BLaER1 (cell line): ENCODE data around the gene EPS8.

Source experiments
- H3K27ac ChIP-seq: shearing (Covaris generic); formaldehyde crosslinking; 2 replicates; pipeline ENCODE4 v1.8.1; 2022
- H3K27me3 ChIP-seq: shearing (Covaris generic); formaldehyde crosslinking; 2 replicates; pipeline ENCODE4 v1.8.1; 2022
- H3K36me3 ChIP-seq: shearing (Covaris generic); formaldehyde crosslinking; 2 replicates; pipeline ENCODE4 v1.8.1; 2022
- H3K4me1 ChIP-seq: shearing (Covaris generic); formaldehyde crosslinking; 2 replicates; pipeline ENCODE4 v1.8.1; 2022
- H3K4me2 ChIP-seq: shearing (Covaris generic); formaldehyde crosslinking; 2 replicates; pipeline ENCODE4 v1.8.1; 2022
- H3K4me3 ChIP-seq: shearing (Covaris generic); formaldehyde crosslinking; 2 replicates; pipeline ENCODE4 v1.8.1; 2022
- H3K9ac ChIP-seq: shearing (Covaris generic); formaldehyde crosslinking; 2 replicates; pipeline ENCODE4 v1.8.1; 2022
- H3K9me3 ChIP-seq: shearing (Covaris generic); formaldehyde crosslinking; 2 replicates; pipeline ENCODE4 v1.8.1; 2022
- H4K20me1 ChIP-seq: shearing (Covaris generic); formaldehyde crosslinking; 2 replicates; pipeline ENCODE4 v1.8.1; 2022
- Cebpa-rat ChIP-seq: shearing (Covaris generic); IDR thresholded peaks from 2 replicates; pipeline ENCODE4 v1.8.1; 2022

The EPS8 gene

GRCh38 chr12:15698377-15698871 lies 90.8 kb downstream of the EPS8 start:
- H3K9ac ChIP-seq: no peak overlapping the region
- H4K20me1 ChIP-seq: no peaks in the 10 kb centered on the region
- no peak for TF ChIP-seq Cebpa-rat
- no peaks in the 10 kb centered on the region for H3K36me3 ChIP-seq
- H3K9me3 ChIP-seq: no peaks in the 10 kb centered on the region
- H3K27ac ChIP-seq: no peak overlapping the region
- peaks cover 12% of the 10 kb centered on the region for H3K4me1 ChIP-seq
- no peak overlapping the region for H3K4me2 ChIP-seq
- no peaks in the 10 kb centered on the region for H3K27me3 ChIP-seq
- no peak overlapping the region for H3K4me3 ChIP-seq

GRCh38 chr12:15697201-15697600 lies 92.0 kb downstream of the EPS8 start:
- H4K20me1 ChIP-seq: no peaks in the 10 kb centered on the region
- TF ChIP-seq Cebpa-rat: no peak
- peaks cover 12% of the 10 kb centered on the region for H3K4me1 ChIP-seq

GRCh38 chr12:15693228-15693911 lies 95.8 kb downstream of the EPS8 start:
- H3K27ac ChIP-seq: no peak overlapping the region
- H3K36me3 ChIP-seq: no peaks in the 10 kb centered on the region
- H3K9me3 ChIP-seq: no peaks in the 10 kb centered on the region
- no peaks in the 10 kb centered on the region for H3K4me1 ChIP-seq
- no peak overlapping the region for H3K4me3 ChIP-seq
- no peaks in the 10 kb centered on the region for H4K20me1 ChIP-seq
- no peak overlapping the region for H3K9ac ChIP-seq
- no peak for TF ChIP-seq Cebpa-rat
- no peaks in the 10 kb centered on the region for H3K27me3 ChIP-seq
- no peak overlapping the region for H3K4me2 ChIP-seq

More at GRCh38 chr12:15697201-15697600, 92.0 kb downstream of the EPS8 start:
- Histone ChIP-seq H3K27me3 (no peaks in the 10 kb centered on the region), H3K4me2 (no peak overlapping the region), H3K27ac (no peak overlapping the region), H3K9me3 (no peaks in the 10 kb centered on the region), H3K36me3 (no peaks in the 10 kb centered on the region), H3K9ac (no peak overlapping the region), H3K4me3 (no peak overlapping the region)

- no peaks in the 10 kb centered on the region for H3K36me3 ChIP-seq
- no peaks in the 10 kb centered on the region for H3K9me3 ChIP-seq
- no peaks in the 10 kb centered on the region for H3K27me3 ChIP-seq
- H3K9ac ChIP-seq: no peak overlapping the region
- H3K4me1 ChIP-seq: no peaks in the 10 kb centered on the region
- no peak overlapping the region for H3K4me2 ChIP-seq
- no peak for TF ChIP-seq Cebpa-rat
- H4K20me1 ChIP-seq: no peaks in the 10 kb centered on the region
- no peak overlapping the region for H3K4me3 ChIP-seq
- H3K27ac ChIP-seq: no peak overlapping the region
These were observed 97.8 kb downstream of the EPS8 start for GRCh38 chr12:15691388-15691787.

GRCh38 chr12:15690320-15690719 lies 98.9 kb downstream of the EPS8 start:
- Histone ChIP-seq H3K4me3 (no peak overlapping the region), H3K9me3 (no peaks in the 10 kb centered on the region), H3K36me3 (no peaks in the 10 kb centered on the region), H3K4me2 (no peak overlapping the region), H3K27me3 (no peaks in the 10 kb centered on the region), H3K4me1 (no peaks in the 10 kb centered on the region), H4K20me1 (no peaks in the 10 kb centered on the region), H3K27ac (no peak overlapping the region), H3K9ac (no peak overlapping the region)
- no peak for TF ChIP-seq Cebpa-rat

GRCh38 chr12:15689751-15690191 lies 99.4 kb downstream of the EPS8 start:
- Histone ChIP-seq H3K4me2 (no peak overlapping the region), H3K36me3 (no peaks in the 10 kb centered on the region), H4K20me1 (no peaks in the 10 kb centered on the region), H3K4me3 (no peak overlapping the region), H3K9me3 (no peaks in the 10 kb centered on the region), H3K4me1 (no peaks in the 10 kb centered on the region), H3K27ac (no peak overlapping the region), H3K27me3 (no peaks in the 10 kb centered on the region), H3K9ac (no peak overlapping the region)
- no peak for TF ChIP-seq Cebpa-rat

- TF ChIP-seq Cebpa-rat: no peak
- H3K4me2 ChIP-seq: peak overlapping the region; percentile 5; the same call in 1 of the 2 replicates
These were observed 100.2 kb downstream of the EPS8 start for GRCh38 chr12:15688838-15689625.

GRCh38 chr12:15688202-15688736 lies 100.9 kb downstream of the EPS8 start:
- Histone ChIP-seq H3K27me3 (no peaks in the 10 kb centered on the region), H3K4me2 (0 out of 2 replicates have a peak overlapping the region, but pooled peaks have one; percentile 5), H3K27ac (no peak overlapping the region), H4K20me1 (no peaks in the 10 kb centered on the region), H3K4me3 (no peak overlapping the region), H3K36me3 (no peaks in the 10 kb centered on the region), H3K9me3 (no peaks in the 10 kb centered on the region), H3K9ac (no peak overlapping the region), H3K4me1 (no peaks in the 10 kb centered on the region)
- TF ChIP-seq Cebpa-rat: no peak

More at GRCh38 chr12:15688838-15689625, 100.2 kb downstream of the EPS8 start:
- no peaks in the 10 kb centered on the region for H3K9me3 ChIP-seq
- no peak overlapping the region for H3K4me3 ChIP-seq
- no peaks in the 10 kb centered on the region for H3K4me1 ChIP-seq
- H3K27ac ChIP-seq: no peak overlapping the region
- H3K36me3 ChIP-seq: no peaks in the 10 kb centered on the region
- H3K9ac ChIP-seq: no peak overlapping the region
- H4K20me1 ChIP-seq: no peaks in the 10 kb centered on the region
- H3K27me3 ChIP-seq: no peaks in the 10 kb centered on the region

GRCh38 chr12:15687583-15687982 lies 101.6 kb downstream of the EPS8 start:
- TF ChIP-seq Cebpa-rat: no peak
- H3K9me3 ChIP-seq: no peaks in the 10 kb centered on the region
- no peaks in the 10 kb centered on the region for H3K27me3 ChIP-seq
- H3K9ac ChIP-seq: no peak overlapping the region
- H4K20me1 ChIP-seq: no peaks in the 10 kb centered on the region
- H3K36me3 ChIP-seq: no peaks in the 10 kb centered on the region
- H3K27ac ChIP-seq: no peak overlapping the region
- no peak overlapping the region for H3K4me3 ChIP-seq
- no peaks in the 10 kb centered on the region for H3K4me1 ChIP-seq
- H3K4me2 ChIP-seq: no peak overlapping the region
